H1 (cell line): Measurements from ENCODE around the gene PUSL1. TPM values are rescaled to one million over a fixed set of nuclear protein-coding genes. Genes with fewer than 3 reads are reported as not detected.

Experiments
- CTCF ChIA-PET: fragments of 300-600 bp; sonication (Branson Sonifier 250); formaldehyde crosslinking; loops from one replicate; lab custom pipeline; 2021; ENCODE audit not compliant: partially characterized antibody; lab: Charles Lee
- POLR2A ChIA-PET: fragments of 300-600 bp; sonication (Branson Sonifier 250); formaldehyde crosslinking; loops from one replicate; lab custom pipeline; 2021; ENCODE audit warnings: inconsistent platforms; ENCODE audit not compliant: partially characterized antibody; lab: Charles Lee
- DNase-seq, 2 experiments: peaks; one replicate each; pipeline versions ENCODE4 v3.0.0 to v3.0.0-alpha.2; 2010 to 2022; ENCODE audit warnings: low spot score in 2 of 2, low read depth in 1 of 2, mixed read lengths in 1 of 2
- FAIRE-seq: peaks from 2 replicates; lab custom pipeline; 2011; peaks lifted over from hg19 to GRCh38; lab: Jason Lieb, UNC
- H2AFZ ChIP-seq: 2 replicates; pipeline ENCODE4 v1.8.1; 2012; ENCODE audit warnings: low read length, inconsistent platforms
- H2AK5ac ChIP-seq: 2 replicates; pipeline ENCODE4 v1.6.1; 2013; ENCODE audit warnings: low read depth, low read length
- H2BK120ac ChIP-seq: replicated peaks from 2 replicates; pipeline ENCODE3; 2013; ENCODE audit warnings: low read depth, low read length, inconsistent platforms
- H2BK12ac ChIP-seq: 2 replicates; pipeline ENCODE4 v1.6.1; 2013; ENCODE audit warnings: low read depth, low read length
- H2BK15ac ChIP-seq: 2 replicates; pipeline ENCODE4 v1.6.1; 2013; ENCODE audit warnings: low read length
- H2BK20ac ChIP-seq: 2 replicates; pipeline ENCODE4 v1.6.1; 2013; ENCODE audit warnings: low read length
- H2BK5ac ChIP-seq: 2 replicates; pipeline ENCODE4 v1.6.1; 2013; ENCODE audit warnings: low read depth, low read length
- H3K14ac ChIP-seq: 2 replicates; pipeline ENCODE4 v1.6.1; 2013; ENCODE audit warnings: inconsistent platforms; ENCODE audit not compliant: insufficient read length
- H3K18ac ChIP-seq: 2 replicates; pipeline ENCODE4 v1.6.1; 2013; ENCODE audit warnings: low read length; ENCODE audit errors: extremely low read depth
- H3K23ac ChIP-seq: 2 replicates; pipeline ENCODE4 v1.6.1; 2013; ENCODE audit warnings: inconsistent platforms; ENCODE audit not compliant: insufficient read length
- H3K23me2 ChIP-seq: 2 replicates; pipeline ENCODE4 v1.6.1; 2013; ENCODE audit warnings: low read depth, low read length
- H3K27ac ChIP-seq: 2 replicates; pipeline ENCODE4 v1.6.1; 2011; ENCODE audit warnings: low read depth, low read length, inconsistent platforms
- H3K27me3 ChIP-seq, 4 experiments: replicated peaks in 1 of 4; 1 replicate in 1 of 4; 2 replicates in 3 of 4; pipeline versions ENCODE4 v1.6.1 to v1.8.1; 2011 to 2013; ENCODE audit warnings: low read length in 3 of 4, mild to moderate bottlenecking in 3 of 4, inconsistent platforms in 2 of 4, mixed read lengths in 2 of 4, moderate library complexity in 1 of 4; ENCODE audit not compliant: control insufficient read depth in 3 of 4, insufficient read depth in 3 of 4; ENCODE audit errors: extremely low read depth in 1 of 4
- H3K36me3 ChIP-seq, 4 experiments: 2 replicates each; pipeline versions ENCODE4 v1.6.1 to v1.8.1; 2011 to 2013; ENCODE audit warnings: mild to moderate bottlenecking in 4 of 4, low read length in 3 of 4, moderate library complexity in 2 of 4, control low read depth in 1 of 4, inconsistent platforms in 1 of 4; ENCODE audit not compliant: insufficient read depth in 4 of 4, control insufficient read depth in 2 of 4
- H3K4ac ChIP-seq: replicated peaks from 2 replicates; pipeline ENCODE3; 2013; ENCODE audit warnings: low read length, low read depth, mixed read lengths, inconsistent platforms; ENCODE audit not compliant: insufficient read length
- H3K4me1 ChIP-seq, 4 experiments: replicated peaks in 1 of 4; 1 replicate in 1 of 4; 2 replicates in 3 of 4; pipeline versions ENCODE4 v1.6.1 to v1.8.1; 2011 to 2013; ENCODE audit warnings: low read length in 3 of 4, inconsistent platforms in 2 of 4, mixed read lengths in 1 of 4; ENCODE audit not compliant: insufficient read depth in 4 of 4, control insufficient read depth in 3 of 4
- H3K4me2 ChIP-seq, 2 experiments: 2 replicates each; pipeline versions ENCODE4 v1.6.1 to v1.8.1; 2011 to 2013; ENCODE audit warnings: low read depth in 2 of 2, low read length in 2 of 2, control low read depth in 1 of 2, inconsistent platforms in 1 of 2, mild to moderate bottlenecking in 1 of 2; ENCODE audit not compliant: insufficient read depth in 1 of 2
- H3K4me3 ChIP-seq, 4 experiments: fragments of 200-600, 300-600 bp in 1 of 4; sonication (generic), shearing (Covaris generic), sonication (Bioruptor Twin) in 1 of 4; 2 replicates each; pipeline versions ENCODE4 v1.5.1 to v1.8.1; 2011 to 2016; ENCODE audit warnings: low read length in 4 of 4, low read depth in 3 of 4, control low read depth in 2 of 4, inconsistent platforms in 2 of 4, mild to moderate bottlenecking in 2 of 4, mixed read lengths in 1 of 4, moderate library complexity in 1 of 4; ENCODE audit not compliant: insufficient read depth in 2 of 4; ENCODE audit errors: extremely low read depth in 1 of 4
- H3K56ac ChIP-seq: replicated peaks from 2 replicates; pipeline ENCODE3; 2013; ENCODE audit warnings: low read depth, mild to moderate bottlenecking, mixed read lengths, low read length, inconsistent platforms; ENCODE audit not compliant: insufficient read length
- H3K79me1 ChIP-seq: 2 replicates; pipeline ENCODE4 v1.6.1; 2013; ENCODE audit warnings: low read depth, low read length, control low read depth
- H3K79me2 ChIP-seq, 2 experiments: 2 replicates each; pipeline versions ENCODE4 v1.6.1 to v1.8.1; 2012 to 2013; ENCODE audit warnings: low read length in 2 of 2, mild to moderate bottlenecking in 2 of 2, inconsistent platforms in 1 of 2; ENCODE audit not compliant: insufficient read depth in 2 of 2, control insufficient read depth in 1 of 2
- H3K9ac ChIP-seq, 4 experiments: replicated peaks in 1 of 4; 1 replicate in 1 of 4; 2 replicates in 3 of 4; pipeline versions ENCODE4 v1.6.1 to v1.8.1; 2011 to 2013; ENCODE audit warnings: low read depth in 3 of 4, low read length in 3 of 4, control low read depth in 2 of 4, mild to moderate bottlenecking in 2 of 4, moderate library complexity in 2 of 4, inconsistent platforms in 1 of 4; ENCODE audit errors: extremely low read depth in 1 of 4
- H3K9me3 ChIP-seq, 2 experiments: 2 replicates each; pipeline versions ENCODE4 v1.6.1 to v1.8.1; 2012 to 2013; ENCODE audit warnings: mild to moderate bottlenecking in 2 of 2, moderate library complexity in 2 of 2, control low read depth in 1 of 2, inconsistent platforms in 1 of 2, low read depth in 1 of 2, low read length in 1 of 2, mixed read lengths in 1 of 2; ENCODE audit not compliant: insufficient read depth in 2 of 2
- H4K20me1 ChIP-seq, 2 experiments: replicated peaks in 1 of 2; 2 replicates each; pipeline versions ENCODE3 to v1.8.1; 2011 to 2013; ENCODE audit warnings: inconsistent platforms in 2 of 2, low read length in 2 of 2, mild to moderate bottlenecking in 1 of 2; ENCODE audit not compliant: insufficient read depth in 2 of 2, control insufficient read depth in 1 of 2
- H4K5ac ChIP-seq: 2 replicates; pipeline ENCODE4 v1.6.1; 2013; ENCODE audit warnings: low read length, low read depth, mixed read lengths, inconsistent platforms; ENCODE audit not compliant: insufficient read length
- H4K8ac ChIP-seq: 2 replicates; pipeline ENCODE4 v1.8.0; 2013; ENCODE audit warnings: mild to moderate bottlenecking, moderate library complexity, low read length, inconsistent platforms; ENCODE audit not compliant: insufficient read depth; ENCODE audit errors: extremely low read depth
- H4K91ac ChIP-seq: replicated peaks from 2 replicates; pipeline ENCODE3; 2013; ENCODE audit warnings: low read length, mixed read lengths, inconsistent platforms; ENCODE audit not compliant: insufficient read length
- E2F6 ChIP-seq: IDR thresholded peaks from 2 replicates; pipeline ENCODE4 v1.6.1; 2012; ENCODE audit warnings: inconsistent platforms
- MAFK ChIP-seq: IDR thresholded peaks from 2 replicates; pipeline ENCODE4 v1.6.1; 2012; ENCODE audit warnings: low read depth, mild to moderate bottlenecking, improper control_type of control experiment, low read length
- MAX ChIP-seq: IDR thresholded peaks from 2 replicates; pipeline ENCODE4 v1.6.1; 2012; ENCODE audit warnings: inconsistent platforms
- NANOG ChIP-seq: IDR thresholded peaks from 2 replicates; pipeline ENCODE4 v1.6.1; 2011; ENCODE audit warnings: low read length, low read depth, mild to moderate bottlenecking, inconsistent platforms; ENCODE audit not compliant: insufficient read depth, poor library complexity, severe bottlenecking
- RBBP5 ChIP-seq: IDR thresholded peaks from 2 replicates; pipeline ENCODE4 v1.7.1; 2012; ENCODE audit warnings: low read depth, mild to moderate bottlenecking, inconsistent platforms, low read length, moderate library complexity, borderline replicate concordance
- WGBS, 2 experiments: shearing (Covaris generic) in 1 of 2; methylation state at CpG; one replicate each; pipeline versions ENCODE4 v1.1.6 to v1.1.7; 2013 to 2015; ENCODE audit warnings: low lambda C conversion rate in 2 of 2, mixed read lengths in 2 of 2, inconsistent platforms in 1 of 2, low coverage in 1 of 2, missing lambda C conversion rate in 1 of 2; ENCODE audit not compliant: insufficient replicate concordance in 2 of 2, insufficient coverage in 1 of 2, insufficient read length in 1 of 2; ENCODE audit errors: extremely low coverage in 1 of 2, missing lambda C conversion rate in 1 of 2; 5-methylcytosine and 5-hydroxymethylcytosine counted together
- polyA plus RNA-seq, 7 experiments: library from polyadenylated mRNA; depleted of rRNA in 3 of 7; stranded (reverse) in 5 of 7; unstranded in 2 of 7; fragments of >200 nt in 5 of 7; fragments of 200-250 nt in 2 of 7; gene quantifications; 1 replicate in 5 of 7; 2 replicates in 1 of 7; 4 replicates in 1 of 7; pipeline versions ENCODE4 v1.2.1 to v1.2.3, GENCODE V29; 2011 to 2013; ENCODE audit warnings: missing spikeins in 2 of 7, mixed read lengths in 2 of 7
- total RNA-seq: library from RNA; stranded (reverse); fragmentation: NEBNext Ultra II Directional; extraction: Animal tissue kit (Norgen Biotek cat#: 25700); gene quantifications from 2 replicates; pipeline ENCODE4 v1.2.1, GENCODE V29; 2021

Gene PUSL1
- total and polyA plus RNA-seq, 2 of the 8 experiments (the other 6 are each of a cell fraction or from before 2014, with no cell fraction given) = 38.8 to 87.4 TPM

GRCh38 chr1:1353389-1354151 is 45.2 kb downstream of the PUSL1 start:
- DNase-seq = peak in 1 of 2 experiments; percentile 78

More at GRCh38 chr1:1353389-1354151, 45.2 kb downstream of the PUSL1 start:
- H3K9me3 ChIP-seq = no peaks in the 10 kb centered on the region
- H3K27me3 ChIP-seq = peaks cover 9 to 17% (median 14%) of the 10 kb centered on the region in 4 experiments
- peak overlapping the region; percentile 91 for H3K4ac ChIP-seq
- peak overlapping the region; percentile 72 for H4K8ac ChIP-seq
- H4K5ac ChIP-seq = no peak overlapping the region
- no peaks in the 10 kb centered on the region for H3K36me3 ChIP-seq
- no peaks in the 10 kb centered on the region for H3K79me1 ChIP-seq
- H4K91ac ChIP-seq = peak overlapping the region; percentile 94
- H4K20me1 ChIP-seq = peaks cover 0 to 6% of the 10 kb centered on the region in 2 experiments
- no peak overlapping the region for H3K56ac ChIP-seq
- TF ChIP-seq RBBP5 (0 out of 2 replicates have a peak, but pooled peaks have one; percentile 30), NANOG (peak; percentile 32), MAFK (no peak), E2F6 (peak; percentile 54; the same call in 1 of the 2 replicates), MAX (peak; percentile 74)
- peaks cover 20% of the 10 kb centered on the region; the same call in 1 of the 2 replicates for H3K23me2 ChIP-seq
- no peak overlapping the region for H3K14ac ChIP-seq
- peaks cover 2 to 44% (median 33%) of the 10 kb centered on the region in 4 experiments for H3K4me1 ChIP-seq
- H3K18ac ChIP-seq = peak overlapping the region; percentile 52
- H3K4me2 ChIP-seq = peak overlapping the region; percentile 69 to 95
- no peak overlapping the region for H3K27ac ChIP-seq
- no peak overlapping the region for H3K23ac ChIP-seq
- WGBS, 2 experiments = 0% methylated on average over 19 of the region's 28 CpGs; no CpG with 5 or more reads in 1 of the 2 experiments
- no peak overlapping the region for H2AFZ ChIP-seq
- no peak overlapping the region for H3K9ac ChIP-seq
- H3K4me3 ChIP-seq = peak overlapping the region; percentile 20 to 61 (median 26); a peak in 7 of 8 replicates
- H2AK5ac ChIP-seq = no peak overlapping the region
- peak overlapping the region; percentile 53; the same call in 1 of the 2 replicates for H2BK12ac ChIP-seq
- CTCF ChIA-PET = interaction anchor here (0.5 to 3.4 kb wide), 4 partner anchors 17 to 483 kb away, joined by 3 to 40 read pairs (median 4); partner anchors contain the start of gene AURKAIP1
- POLR2A ChIA-PET = interaction anchor here (0.7 to 5.1 kb wide), 13 partner anchors 8 to 84 kb away, joined by 3 to 80 read pairs (median 3); partner anchors contain the start of gene AURKAIP1
- H2BK20ac ChIP-seq = no peak overlapping the region
- no peak overlapping the region for H2BK5ac ChIP-seq
- FAIRE-seq = no peak
- H2BK15ac ChIP-seq = no peak overlapping the region
- H2BK120ac ChIP-seq = no peak overlapping the region
- H3K79me2 ChIP-seq = no peaks in the 10 kb centered on the region
